Measurements from ENCODE around the gene NHLRC2. TPM values are rescaled to one million over a fixed set of nuclear protein-coding genes. Genes with fewer than 3 reads are reported as not detected.

NHLRC2 gene
- total RNA-seq, 2 donors from 2014 or later: 37.7 to 54.9 TPM

DNA sequence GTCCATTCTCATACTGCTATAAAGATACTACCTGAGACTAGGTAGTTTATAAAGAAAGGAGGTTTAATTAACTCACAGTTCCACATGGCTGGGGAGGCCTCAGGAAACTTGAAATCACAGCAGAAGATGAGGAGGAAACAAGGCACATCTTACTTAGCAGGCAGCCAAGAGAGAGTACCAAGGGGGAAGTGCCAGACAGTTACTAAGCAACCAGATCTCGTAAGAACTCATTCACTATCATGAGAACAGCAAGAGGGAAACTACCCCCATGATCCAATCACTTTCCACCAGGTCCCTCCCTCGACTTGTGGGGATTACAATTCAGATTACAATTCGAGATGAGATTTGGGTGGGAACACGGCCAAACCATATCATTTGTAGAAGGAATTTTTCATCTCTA, 36.3 kb downstream of the NHLRC2 start:
- H3K27ac Mint-ChIP-seq: no peak overlapping the region
- Histone ChIP-seq H3K4me3 (ENCODE audit: low read length) (no peak overlapping the region), H3K36me3 (ENCODE audit: control insufficient read depth, insufficient read depth, low read length) (peaks cover 50% of the 10 kb centered on the region), H3K9me3 (ENCODE audit: control insufficient read depth, low read length) (peaks cover 16% of the 10 kb centered on the region), H3K4me1 (ENCODE audit: control insufficient read depth, insufficient read depth, low read length) (peaks cover 7% of the 10 kb centered on the region), H3K9ac (ENCODE audit: extremely low read depth, low read length, poor library complexity, severe bottlenecking) (no peak overlapping the region), H3K27ac (ENCODE audit: low read depth, low read length) (no peak overlapping the region), H3K27me3 (ENCODE audit: control insufficient read depth, insufficient read depth, low read length, poor library complexity, severe bottlenecking) (no peaks in the 10 kb centered on the region)
- peaks cover 57% of the 10 kb centered on the region for H3K36me3 Mint-ChIP-seq (ENCODE audit: low read depth)
- peaks cover 15% of the 10 kb centered on the region for H3K4me1 Mint-ChIP-seq
- no peak for DNase-seq
- no peaks in the 10 kb centered on the region for H3K27me3 Mint-ChIP-seq (ENCODE audit: insufficient read depth)
- peaks cover 7% of the 10 kb centered on the region for H3K9me3 Mint-ChIP-seq
- TF ChIP-seq, protein P1, sequence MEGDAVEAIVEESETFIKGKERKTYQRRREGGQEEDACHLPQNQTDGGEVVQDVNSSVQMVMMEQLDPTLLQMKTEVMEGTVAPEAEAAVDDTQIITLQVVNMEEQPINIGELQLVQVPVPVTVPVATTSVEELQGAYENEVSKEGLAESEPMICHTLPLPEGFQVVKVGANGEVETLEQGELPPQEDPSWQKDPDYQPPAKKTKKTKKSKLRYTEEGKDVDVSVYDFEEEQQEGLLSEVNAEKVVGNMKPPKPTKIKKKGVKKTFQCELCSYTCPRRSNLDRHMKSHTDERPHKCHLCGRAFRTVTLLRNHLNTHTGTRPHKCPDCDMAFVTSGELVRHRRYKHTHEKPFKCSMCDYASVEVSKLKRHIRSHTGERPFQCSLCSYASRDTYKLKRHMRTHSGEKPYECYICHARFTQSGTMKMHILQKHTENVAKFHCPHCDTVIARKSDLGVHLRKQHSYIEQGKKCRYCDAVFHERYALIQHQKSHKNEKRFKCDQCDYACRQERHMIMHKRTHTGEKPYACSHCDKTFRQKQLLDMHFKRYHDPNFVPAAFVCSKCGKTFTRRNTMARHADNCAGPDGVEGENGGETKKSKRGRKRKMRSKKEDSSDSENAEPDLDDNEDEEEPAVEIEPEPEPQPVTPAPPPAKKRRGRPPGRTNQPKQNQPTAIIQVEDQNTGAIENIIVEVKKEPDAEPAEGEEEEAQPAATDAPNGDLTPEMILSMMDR (conservative IDR thresholded peaks at IDR 0.05): no peak
- 80 to 81% methylated on average over 1 to 3 of the region's 4 CpGs for WGBS, 2 experiments (ENCODE audit: insufficient coverage in 1 of 2, insufficient read length in 1 of 2)
- H3K4me3 Mint-ChIP-seq: no peak overlapping the region

DNA sequence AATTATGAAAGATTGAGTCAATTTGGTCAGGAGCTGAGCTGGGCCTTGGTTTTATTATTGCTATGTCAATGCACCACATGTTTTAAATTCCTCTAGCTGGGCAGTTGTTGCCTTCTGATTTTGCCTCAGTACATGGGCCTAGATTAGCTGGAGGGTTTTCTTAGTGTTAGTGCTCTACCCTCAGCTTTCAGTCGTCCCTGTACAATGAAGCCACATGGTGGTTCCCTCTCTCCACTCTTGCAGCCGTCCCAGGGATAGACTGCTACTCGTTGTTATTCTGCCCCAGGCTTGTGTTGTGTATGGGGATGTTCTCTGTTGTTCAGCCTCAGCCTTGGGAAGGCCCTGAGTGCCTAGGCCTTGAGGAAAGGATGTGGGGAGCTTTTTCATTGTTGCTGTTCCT, 37.0 kb downstream of the NHLRC2 start:
- H3K4me3 Mint-ChIP-seq: no peak overlapping the region
- no peaks in the 10 kb centered on the region for H3K27me3 Mint-ChIP-seq (ENCODE audit: insufficient read depth)
- Histone ChIP-seq H3K4me1 (ENCODE audit: control insufficient read depth, insufficient read depth, low read length) (peaks cover 7% of the 10 kb centered on the region), H3K4me3 (ENCODE audit: low read length) (no peak overlapping the region), H3K36me3 (ENCODE audit: control insufficient read depth, insufficient read depth, low read length) (peaks cover 44% of the 10 kb centered on the region), H3K27me3 (ENCODE audit: control insufficient read depth, insufficient read depth, low read length, poor library complexity, severe bottlenecking) (no peaks in the 10 kb centered on the region), H3K9me3 (ENCODE audit: control insufficient read depth, low read length) (peaks cover 16% of the 10 kb centered on the region), H3K9ac (ENCODE audit: extremely low read depth, low read length, poor library complexity, severe bottlenecking) (no peak overlapping the region), H3K27ac (ENCODE audit: low read depth, low read length) (no peak overlapping the region)
- TF ChIP-seq, protein P1 (conservative IDR thresholded peaks at IDR 0.05): no peak
- no peak for DNase-seq
- peaks cover 15% of the 10 kb centered on the region for H3K4me1 Mint-ChIP-seq
- peaks cover 50% of the 10 kb centered on the region for H3K36me3 Mint-ChIP-seq (ENCODE audit: low read depth)
- WGBS, 2 experiments (ENCODE audit: insufficient coverage in 1 of 2, insufficient read length in 1 of 2): 94% methylated on average over 3 of the region's 3 CpGs; no CpG with 5 or more reads in 1 of the 2 experiments
- peak overlapping the region; percentile 46 for H3K27ac Mint-ChIP-seq
- peaks cover 7% of the 10 kb centered on the region for H3K9me3 Mint-ChIP-seq

DNA sequence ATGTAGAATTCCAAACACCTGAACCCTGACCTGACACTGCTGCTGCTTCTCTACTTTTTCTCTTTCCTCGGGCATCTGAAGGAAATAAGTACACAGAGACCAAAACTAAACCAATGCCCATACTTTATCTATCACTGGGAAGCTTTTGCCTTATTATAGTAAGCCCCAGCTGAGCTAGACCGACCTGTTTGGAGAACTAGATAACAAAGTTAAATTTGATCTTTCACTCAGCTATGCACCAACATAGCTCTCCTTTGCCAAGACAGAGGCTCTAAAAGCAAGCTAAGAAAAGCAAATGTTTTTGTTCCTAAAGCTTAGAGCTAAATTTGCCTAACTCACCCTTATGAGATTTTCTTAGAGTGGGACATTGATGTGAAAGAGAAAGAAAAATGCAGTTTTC, 39.1 kb downstream of the NHLRC2 start:
- 85 to 100% methylated on average over 1 to 2 of the region's 2 CpGs for WGBS, 2 experiments (ENCODE audit: insufficient coverage in 1 of 2, insufficient read length in 1 of 2)
- TF ChIP-seq, protein P1 (conservative IDR thresholded peaks at IDR 0.05): no peak
- no peak overlapping the region for H3K4me3 Mint-ChIP-seq

More for the DNA sequence above, 39.1 kb downstream of the NHLRC2 start:
- Mint-ChIP-seq H3K27ac (peak overlapping the region; percentile 29), H3K4me1 (peaks cover 15% of the 10 kb centered on the region), H3K36me3 (ENCODE audit: low read depth) (peaks cover 37% of the 10 kb centered on the region), H3K9me3 (peaks cover 7% of the 10 kb centered on the region), H3K27me3 (ENCODE audit: insufficient read depth) (no peaks in the 10 kb centered on the region)
- H3K27ac ChIP-seq (ENCODE audit: low read depth, low read length): no peak overlapping the region
- H3K9ac ChIP-seq (ENCODE audit: extremely low read depth, low read length, poor library complexity, severe bottlenecking): no peak overlapping the region
- H3K9me3 ChIP-seq (ENCODE audit: control insufficient read depth, low read length): peaks cover 16% of the 10 kb centered on the region
- H3K27me3 ChIP-seq (ENCODE audit: control insufficient read depth, insufficient read depth, low read length, poor library complexity, severe bottlenecking): no peaks in the 10 kb centered on the region
- H3K36me3 ChIP-seq (ENCODE audit: control insufficient read depth, insufficient read depth, low read length): peaks cover 38% of the 10 kb centered on the region
- DNase-seq: no peak
- peak overlapping the region; percentile 7 for H3K4me3 ChIP-seq (ENCODE audit: low read length)
- peaks cover 7% of the 10 kb centered on the region for H3K4me1 ChIP-seq (ENCODE audit: control insufficient read depth, insufficient read depth, low read length)
